Tongue (tissue), 3 donors: ENCODE measurements around the gene ABTB2. TPM values are rescaled to one million over a fixed set of nuclear protein-coding genes. Genes with fewer than 3 reads are reported as not detected.

ENCODE experiments used
- DNase-seq: peaks from one replicate; pipeline ENCODE4 v3.0.0-alpha.2; 2015
- small RNA-seq: library from RNA; depleted of rRNA; stranded (forward); fragments of <200 nt; gene quantifications from one replicate; pipeline ENCODE3, GENCODE V24; 2014; ENCODE audit warnings: low replicate concordance
- total RNA-seq: library from RNA; depleted of rRNA; stranded (reverse); fragments of >200 nt; gene quantifications from one replicate; pipeline ENCODE4 v1.2.3, GENCODE V29; 2014

The ABTB2 gene
- total RNA-seq, 1 donor from 2014 or later, result 19.9 TPM

DNA sequence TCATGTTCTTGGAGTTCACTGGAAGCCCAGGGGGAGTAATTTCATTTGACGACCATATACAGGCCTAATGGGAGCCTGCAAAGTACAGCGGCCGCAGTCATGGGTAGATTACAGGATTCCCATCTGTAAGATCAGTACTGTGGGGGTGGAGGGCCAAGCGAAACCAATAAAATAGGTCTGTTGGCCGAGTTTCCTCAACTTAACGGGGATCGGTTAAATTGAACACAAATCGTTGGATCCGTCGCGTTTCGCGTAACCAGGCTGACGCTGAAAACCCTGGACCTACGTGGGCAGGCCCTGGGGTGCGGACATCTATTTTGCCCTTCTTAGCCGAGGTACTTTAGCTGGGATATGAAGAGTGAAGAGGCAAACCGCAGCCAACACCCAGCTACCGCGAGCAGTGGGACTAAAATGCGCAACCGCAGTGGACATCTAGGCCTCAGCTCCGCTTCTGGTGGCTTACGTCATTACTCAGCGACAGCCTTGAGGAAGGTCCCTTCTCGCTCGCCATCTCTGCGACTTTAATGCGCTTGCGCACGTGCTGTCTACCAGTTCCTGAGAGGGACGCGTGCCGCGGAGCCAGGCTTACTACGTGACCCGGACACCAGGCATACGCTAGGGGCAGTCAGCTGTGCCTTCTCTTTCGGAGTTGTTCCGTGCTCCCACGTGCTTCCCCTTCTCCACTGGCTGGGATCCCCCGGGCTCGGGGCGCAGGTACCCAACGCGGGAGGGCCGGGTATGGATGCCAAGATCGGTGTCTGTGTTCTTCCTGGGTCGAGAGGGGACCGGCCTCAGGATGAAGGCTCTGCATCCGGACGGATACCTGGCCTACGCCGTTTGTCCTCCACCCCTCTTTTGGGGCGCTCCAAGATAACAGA lies 252.5 kb downstream of the ABTB2 start, which contains the start of gene NAT10:
Gene NAT10 (plus strand): TSS at position 551 of the 878 bp plus-strand sequence. CDS start 2,597 bp downstream, outside the sequence.
- DNase-seq, result peak; percentile 99

GRCh38 chr11:34104680-34105078 lies 253.1 kb downstream of the ABTB2 start:
- no peak for DNase-seq

Small RNA genes lying within 50 kb of the gene (small RNA-seq; reads per million reads assigned to genes)
- gene AL035079.1, result not detected
- gene RF00019, result not detected

Other genes starting within 250 kb of the ABTB2 start
- 118 TPM for gene CAT, start 80.9 kb upstream of the ABTB2 start, total RNA-seq
- 7.3 TPM for gene ELF5, start 155.8 kb upstream of the ABTB2 start, total RNA-seq